Measurements from ENCODE around the gene ZCCHC12. TPM values are rescaled to one million over a fixed set of nuclear protein-coding genes. Genes with fewer than 3 reads are reported as not detected.

Gene ZCCHC12
- total RNA-seq, 1 donor from 2014 or later: not detected

- Mint-ChIP-seq H3K9me3 (no peaks in the 10 kb centered on the region), H3K4me1 (peaks cover 4% of the 10 kb centered on the region), H3K27me3 (ENCODE audit: insufficient read depth, low read depth) (peaks cover 8% of the 10 kb centered on the region), H3K4me3 (no peak overlapping the region), H3K27ac (no peak overlapping the region), H3K36me3 (no peaks in the 10 kb centered on the region)
- H3K27ac ChIP-seq: no peak overlapping the region
- no peak overlapping the region for H2AFZ ChIP-seq (replicated peaks)
- no peaks in the 10 kb centered on the region for H3K4me1 ChIP-seq
- no peaks in the 10 kb centered on the region for H3K27me3 ChIP-seq
- no peak overlapping the region for H3K9ac ChIP-seq
- no peak overlapping the region for H3K4me3 ChIP-seq
- TF ChIP-seq, protein P1, sequence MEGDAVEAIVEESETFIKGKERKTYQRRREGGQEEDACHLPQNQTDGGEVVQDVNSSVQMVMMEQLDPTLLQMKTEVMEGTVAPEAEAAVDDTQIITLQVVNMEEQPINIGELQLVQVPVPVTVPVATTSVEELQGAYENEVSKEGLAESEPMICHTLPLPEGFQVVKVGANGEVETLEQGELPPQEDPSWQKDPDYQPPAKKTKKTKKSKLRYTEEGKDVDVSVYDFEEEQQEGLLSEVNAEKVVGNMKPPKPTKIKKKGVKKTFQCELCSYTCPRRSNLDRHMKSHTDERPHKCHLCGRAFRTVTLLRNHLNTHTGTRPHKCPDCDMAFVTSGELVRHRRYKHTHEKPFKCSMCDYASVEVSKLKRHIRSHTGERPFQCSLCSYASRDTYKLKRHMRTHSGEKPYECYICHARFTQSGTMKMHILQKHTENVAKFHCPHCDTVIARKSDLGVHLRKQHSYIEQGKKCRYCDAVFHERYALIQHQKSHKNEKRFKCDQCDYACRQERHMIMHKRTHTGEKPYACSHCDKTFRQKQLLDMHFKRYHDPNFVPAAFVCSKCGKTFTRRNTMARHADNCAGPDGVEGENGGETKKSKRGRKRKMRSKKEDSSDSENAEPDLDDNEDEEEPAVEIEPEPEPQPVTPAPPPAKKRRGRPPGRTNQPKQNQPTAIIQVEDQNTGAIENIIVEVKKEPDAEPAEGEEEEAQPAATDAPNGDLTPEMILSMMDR (IDR thresholded peaks at IDR 0.05): no peak
- TF ChIP-seq EZH2phosphoT487 (IDR thresholded peaks at IDR 0.05): no peak
- H3K9me3 ChIP-seq (ENCODE audit: low read depth): no peaks in the 10 kb centered on the region
- DNase-seq (ENCODE audit: low spot score): no peak
- no peaks in the 10 kb centered on the region for H4K20me1 ChIP-seq (ENCODE audit: low read depth)
- no peaks in the 10 kb centered on the region for H3K79me2 ChIP-seq (ENCODE audit: low read depth)
- H3K36me3 ChIP-seq: no peaks in the 10 kb centered on the region
- H3F3A ChIP-seq (ENCODE audit: low read depth): no peaks in the 10 kb centered on the region
- no peak overlapping the region for H3K4me2 ChIP-seq
Measured at GRCh38 chrX:118862979-118863378, 39.4 kb downstream of the ZCCHC12 start.

DNA sequence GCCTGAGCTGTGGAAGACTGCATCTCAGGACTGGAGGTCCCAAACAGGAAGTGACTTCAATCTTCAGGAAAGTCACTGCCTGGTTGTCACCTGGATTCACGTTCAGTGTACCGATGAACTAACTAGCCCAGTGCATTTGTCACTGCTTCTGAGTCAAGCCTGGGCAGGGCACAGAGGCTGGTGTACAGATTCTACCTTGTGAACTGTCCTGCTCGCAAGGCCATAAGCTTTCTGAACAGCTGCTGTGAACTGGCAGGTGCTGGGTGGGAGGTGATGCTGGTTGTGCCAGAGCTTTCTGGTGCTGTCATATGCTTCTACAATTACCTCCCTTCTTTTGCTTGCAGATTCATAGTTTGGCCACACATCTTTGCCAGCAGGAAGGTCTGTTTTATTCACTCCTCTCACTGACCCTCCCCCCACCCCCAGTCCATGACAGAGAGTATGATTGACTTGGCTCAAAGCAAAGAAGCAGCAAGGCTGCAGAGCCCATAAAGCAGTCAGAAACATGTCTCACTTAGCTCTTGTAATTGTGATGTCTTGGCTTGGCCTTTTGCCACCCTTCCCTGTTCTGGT, 40.5 kb downstream of the ZCCHC12 start:
- Mint-ChIP-seq H3K4me3 (no peak overlapping the region), H3K4me1 (peaks cover 4% of the 10 kb centered on the region), H3K9me3 (no peaks in the 10 kb centered on the region)

GRCh38 chrX:118865231-118865630, 41.6 kb downstream of the ZCCHC12 start:
- Mint-ChIP-seq H3K4me3 (no peak overlapping the region), H3K9me3 (no peaks in the 10 kb centered on the region), H3K27ac (no peak overlapping the region), H3K4me1 (peaks cover 4% of the 10 kb centered on the region), H3K36me3 (no peaks in the 10 kb centered on the region), H3K27me3 (ENCODE audit: insufficient read depth, low read depth) (peaks cover 8% of the 10 kb centered on the region)
- Histone ChIP-seq H4K20me1 (ENCODE audit: low read depth) (no peaks in the 10 kb centered on the region), H3K27ac (no peak overlapping the region), H3F3A (ENCODE audit: low read depth) (no peaks in the 10 kb centered on the region), H3K9me3 (ENCODE audit: low read depth) (no peaks in the 10 kb centered on the region), H2AFZ (replicated peaks) (no peak overlapping the region), H3K36me3 (no peaks in the 10 kb centered on the region), H3K9ac (no peak overlapping the region), H3K79me2 (ENCODE audit: low read depth) (no peaks in the 10 kb centered on the region), H3K27me3 (no peaks in the 10 kb centered on the region), H3K4me3 (no peak overlapping the region), H3K4me2 (no peak overlapping the region), H3K4me1 (no peaks in the 10 kb centered on the region)
- DNase-seq (ENCODE audit: low spot score): no peak
- TF ChIP-seq EZH2phosphoT487 (IDR thresholded peaks at IDR 0.05): no peak
- TF ChIP-seq, protein P1 (IDR thresholded peaks at IDR 0.05): no peak

More for the DNA sequence above, 40.5 kb downstream of the ZCCHC12 start:
- no peak overlapping the region for H3K4me2 ChIP-seq
- H3K9ac ChIP-seq: no peak overlapping the region
- no peak overlapping the region for H3K4me3 ChIP-seq
- no peak for DNase-seq (ENCODE audit: low spot score)
- H4K20me1 ChIP-seq (ENCODE audit: low read depth): no peaks in the 10 kb centered on the region
- no peak overlapping the region for H3K27ac Mint-ChIP-seq
- H3K27ac ChIP-seq: no peak overlapping the region
- H3K4me1 ChIP-seq: no peaks in the 10 kb centered on the region
- H3K27me3 ChIP-seq: no peaks in the 10 kb centered on the region
- no peaks in the 10 kb centered on the region for H3F3A ChIP-seq (ENCODE audit: low read depth)
- H3K36me3 ChIP-seq: no peaks in the 10 kb centered on the region
- no peaks in the 10 kb centered on the region for H3K79me2 ChIP-seq (ENCODE audit: low read depth)
- H3K36me3 Mint-ChIP-seq: no peaks in the 10 kb centered on the region
- no peak overlapping the region for H2AFZ ChIP-seq (replicated peaks)
- H3K27me3 Mint-ChIP-seq (ENCODE audit: insufficient read depth, low read depth): peaks cover 8% of the 10 kb centered on the region
- TF ChIP-seq, protein P1 (IDR thresholded peaks at IDR 0.05): no peak
- TF ChIP-seq EZH2 (IDR thresholded peaks at IDR 0.05) (no peak), EZH2phosphoT487 (IDR thresholded peaks at IDR 0.05) (no peak)
- no peaks in the 10 kb centered on the region for H3K9me3 ChIP-seq (ENCODE audit: low read depth)

Data from neural progenitor cell (in vitro differentiated cells).